Lung microvascular endothelial cell (primary cell): ENCODE measurements around the gene PKNOX2. TPM values are rescaled to one million over a fixed set of nuclear protein-coding genes. Genes with fewer than 3 reads are reported as not detected.

ENCODE experiments used
- DNase-seq, 2 donors: peaks; one replicate each; pipeline versions ENCODE4 v3.0.0 to v3.0.0-alpha.2; 2010; ENCODE audit warnings: low read depth in 2 of 2
- total RNA-seq: library from RNA; depleted of rRNA; stranded (reverse); fragments of >200 nt; gene quantifications from 2 replicates; pipeline ENCODE4 v1.2.1, GENCODE V29; 2014

PKNOX2 gene
- total RNA-seq, 1 donor from 2014 or later, result not detected

DNA sequence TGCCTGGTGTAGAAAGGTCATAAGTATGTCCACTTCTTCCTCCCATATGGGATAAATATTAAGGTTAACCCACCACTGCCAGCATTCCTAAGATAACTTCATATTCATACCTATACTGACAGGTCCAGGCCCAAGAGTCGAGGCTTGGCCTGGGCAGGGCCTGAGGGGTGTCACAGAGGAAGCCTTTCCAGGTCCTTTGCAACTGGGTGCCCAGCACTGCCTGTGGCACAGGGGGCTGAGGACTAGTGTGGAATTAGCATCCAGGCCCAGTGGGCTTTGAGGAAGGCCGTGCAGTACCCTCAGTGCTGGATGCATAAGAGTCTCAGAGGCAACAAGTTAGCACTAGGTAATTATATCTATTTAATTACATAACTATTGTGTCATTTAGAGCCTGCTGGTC, 65.4 kb downstream of the PKNOX2 start:
- no peak for DNase-seq

- no peak for DNase-seq
These were observed 68.6 kb downstream of the PKNOX2 start for GRCh38 chr11:125233116-125233515.

DNA sequence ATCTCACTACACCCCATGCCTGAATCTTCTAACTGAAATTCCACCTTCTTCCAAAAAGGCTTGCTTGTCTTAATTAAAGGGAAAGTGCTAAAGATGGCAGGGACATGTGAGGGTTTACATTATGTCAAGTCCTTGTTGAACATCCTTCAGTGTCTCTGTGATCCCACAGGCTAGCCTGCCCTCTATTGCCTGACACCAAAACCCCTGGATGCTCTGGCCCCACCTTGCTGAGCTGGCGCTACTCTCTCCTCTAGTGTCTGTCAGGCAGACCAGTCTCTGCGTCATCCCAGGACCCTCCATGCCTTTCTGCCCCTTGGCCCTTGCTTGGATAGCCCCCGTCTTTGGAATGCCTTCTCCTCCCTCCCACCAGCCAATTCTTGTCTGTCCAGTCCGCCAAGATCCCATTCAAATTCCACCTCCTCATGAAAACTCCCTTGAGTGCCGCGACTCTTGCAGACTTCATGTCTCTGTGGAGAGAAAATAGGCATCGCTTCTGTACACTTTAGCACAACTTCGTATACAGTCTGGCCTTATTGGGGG, 69.3 kb downstream of the PKNOX2 start:
- DNase-seq, result no peak

DNA sequence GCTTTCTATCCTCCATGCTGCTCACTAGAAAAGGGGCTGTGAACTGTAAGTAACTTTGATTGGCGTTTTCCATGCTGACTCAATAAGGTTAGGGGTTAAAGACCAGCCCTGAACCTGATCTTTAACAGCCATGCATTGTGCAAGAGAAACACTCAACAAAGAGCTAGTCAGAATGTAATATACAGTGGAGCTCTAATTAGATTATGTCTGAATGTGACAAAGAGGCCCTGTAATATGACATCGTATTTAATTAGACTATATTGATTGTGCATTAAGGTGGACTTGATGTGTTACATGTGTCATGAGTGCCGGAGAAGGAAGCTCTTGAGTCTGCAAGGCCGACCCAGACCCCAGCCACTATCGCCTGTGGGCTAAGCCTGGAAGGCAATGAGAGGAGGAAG, 70.5 kb downstream of the PKNOX2 start:
- DNase-seq, result no peak

GRCh38 chr11:125236072-125236825, 71.7 kb downstream of the PKNOX2 start:
- DNase-seq, result no peak

DNA sequence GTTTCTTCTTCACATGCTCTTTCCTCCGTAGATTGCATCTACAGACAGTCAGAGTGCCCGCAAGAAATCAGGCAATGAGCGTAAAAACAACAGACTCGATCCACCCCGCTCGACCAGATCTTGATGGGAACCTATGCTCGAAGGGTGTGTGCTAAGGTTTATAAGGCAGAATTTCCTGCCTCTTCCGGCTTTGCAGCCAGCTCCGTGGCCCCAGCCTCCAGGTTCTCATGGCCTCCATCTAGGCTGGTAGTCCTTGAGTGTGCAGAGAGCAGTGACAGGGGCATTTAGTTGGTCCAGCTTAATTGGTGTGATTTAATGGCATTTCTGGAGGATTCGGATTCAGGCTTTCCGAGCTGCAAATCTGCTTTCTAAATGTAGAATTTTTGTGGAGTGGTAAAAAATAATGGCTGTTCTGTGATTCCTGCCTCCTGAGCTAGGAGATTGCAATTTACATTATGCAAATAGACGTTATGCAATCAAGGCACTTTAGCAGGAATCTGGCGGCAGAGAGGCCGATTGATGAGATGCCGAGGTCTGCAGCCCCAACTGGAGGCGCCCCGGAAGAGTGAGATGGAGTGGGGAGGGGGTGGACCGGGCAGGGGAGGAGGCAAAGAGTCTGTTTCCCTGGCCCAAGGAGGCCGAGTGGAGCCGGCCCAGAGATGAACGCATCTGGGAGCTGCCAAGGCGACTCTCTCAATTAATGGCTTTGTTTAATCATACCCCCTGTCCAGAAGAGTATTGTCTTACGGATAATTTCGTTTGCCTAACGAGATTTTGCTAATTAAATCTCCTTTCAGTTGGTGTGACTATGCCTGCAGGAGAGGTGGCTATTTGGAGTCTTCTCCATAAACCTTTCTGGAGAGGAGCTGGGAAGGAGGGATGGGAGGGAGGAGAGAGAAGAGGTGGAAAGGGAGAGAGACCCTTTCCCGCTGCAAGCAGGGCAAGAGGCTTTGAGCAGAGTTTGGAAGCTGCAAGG, 75.3 kb downstream of the PKNOX2 start:
- DNase-seq, result no peak

GRCh38 chr11:125241104-125241503, 76.6 kb downstream of the PKNOX2 start:
- no peak for DNase-seq

- DNase-seq, result no peak
These were observed 77.7 kb downstream of the PKNOX2 start for GRCh38 chr11:125242141-125242775.

- no peak for DNase-seq
These were observed 79.6 kb downstream of the PKNOX2 start for GRCh38 chr11:125244166-125244565.

DNA sequence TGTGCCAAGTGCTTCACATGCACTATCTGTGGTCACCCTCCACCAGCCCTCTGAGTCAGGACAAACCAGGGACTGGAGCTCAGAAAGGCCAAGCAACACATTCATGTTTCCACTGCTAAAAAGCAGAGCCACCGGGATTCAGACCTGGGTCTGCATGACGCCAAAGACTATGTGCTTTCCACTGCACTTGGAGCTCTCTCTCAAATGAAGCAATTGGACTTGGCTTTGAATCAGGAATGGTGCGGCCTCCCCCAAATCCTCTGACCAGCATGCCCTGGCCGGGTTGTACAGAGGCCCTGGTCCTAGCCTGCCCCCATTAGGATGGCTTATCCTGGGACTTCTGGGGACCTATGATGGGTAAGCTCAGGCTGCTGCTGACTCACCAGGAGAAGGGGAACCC, 80.7 kb downstream of the PKNOX2 start:
- DNase-seq, result no peak

DNA sequence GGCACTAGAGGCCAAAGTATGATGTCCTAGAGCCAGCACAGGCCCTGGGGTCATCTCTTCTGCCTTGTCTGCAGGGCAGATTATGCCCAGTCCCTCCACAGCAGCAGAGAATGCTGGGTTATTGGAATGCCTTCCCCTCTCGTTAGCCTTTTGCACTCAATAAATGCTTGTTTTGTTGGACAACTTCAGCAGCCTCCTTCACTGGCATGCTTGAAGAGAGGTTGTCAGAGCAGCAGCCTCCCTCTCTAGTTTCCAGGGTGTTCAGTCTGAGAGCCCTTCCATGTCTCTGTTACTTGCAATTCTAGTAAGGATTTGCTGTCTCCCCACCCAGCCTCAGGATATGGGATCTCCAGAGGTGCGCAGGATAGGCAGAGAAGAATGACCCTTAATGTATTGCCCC, 82.9 kb downstream of the PKNOX2 start:
- DNase-seq, result no peak

DNA sequence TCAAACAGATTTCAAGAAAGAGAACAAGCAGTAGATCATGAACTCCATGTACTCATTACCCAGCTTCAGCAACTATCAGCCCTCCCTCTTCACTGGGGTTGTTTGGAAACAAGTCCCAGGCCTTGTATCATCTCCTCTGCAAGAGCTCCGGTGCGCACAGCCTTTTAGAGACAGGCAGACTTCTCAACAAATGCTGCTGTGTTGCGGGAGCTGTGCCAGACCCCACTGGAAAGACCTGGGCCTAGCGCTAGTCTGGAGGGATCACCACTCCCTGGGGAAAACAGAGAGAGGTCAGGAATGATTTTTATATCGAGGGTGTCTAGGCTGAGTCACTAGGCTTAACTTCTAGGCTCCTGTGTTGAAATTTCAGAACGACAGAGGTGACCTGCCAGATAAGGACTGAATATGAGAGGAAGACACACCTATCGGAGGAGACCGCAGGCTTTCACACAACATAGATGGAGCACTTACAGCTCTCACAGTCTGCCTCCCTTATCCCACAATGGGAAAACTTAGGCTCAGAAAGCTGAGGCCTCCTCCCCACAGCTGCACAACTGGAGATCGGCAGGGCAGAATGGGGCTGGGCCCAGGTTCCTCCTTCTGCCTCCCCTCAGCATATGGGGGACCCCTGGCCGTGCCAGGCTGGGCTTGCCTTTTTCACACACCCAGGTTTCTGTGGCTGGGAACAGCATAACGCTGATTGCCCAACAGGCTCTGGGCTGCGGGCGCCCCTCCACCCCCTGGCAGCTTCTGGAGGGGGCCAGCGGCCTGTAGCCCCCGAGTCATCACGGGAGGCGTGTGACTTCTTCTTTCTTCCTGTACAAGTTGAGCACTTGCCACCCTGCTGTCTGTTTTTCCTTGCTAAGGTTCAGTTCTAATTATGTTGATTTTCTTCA, 86.0 kb downstream of the PKNOX2 start:
- DNase-seq, result no peak

DNA sequence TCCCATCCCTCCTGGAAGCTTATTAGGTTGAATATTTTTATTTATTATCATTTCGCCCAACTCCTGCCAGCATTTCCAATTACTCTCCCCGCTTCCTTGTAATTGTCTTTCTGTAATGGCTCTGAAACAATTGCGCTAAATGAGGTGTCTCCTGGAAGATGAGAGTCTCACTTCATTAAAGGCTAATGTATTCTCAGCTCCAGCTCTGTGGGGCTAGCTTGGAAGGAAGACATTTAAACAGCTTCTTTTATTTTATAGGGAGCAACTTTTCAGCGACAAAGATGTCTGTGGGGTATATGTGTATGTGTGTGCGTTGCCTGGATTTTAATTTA, 86.6 kb downstream of the PKNOX2 start:
- DNase-seq, result no peak

- no peak for DNase-seq
These were observed 87.4 kb downstream of the PKNOX2 start for GRCh38 chr11:125251956-125252355.

- DNase-seq, result no peak
These were observed 88.7 kb downstream of the PKNOX2 start for GRCh38 chr11:125253289-125253688.

GRCh38 chr11:125253795-125254525, 89.4 kb downstream of the PKNOX2 start:
- DNase-seq, result no peak

GRCh38 chr11:125256541-125257189, 92.1 kb downstream of the PKNOX2 start:
- no peak for DNase-seq

DNA sequence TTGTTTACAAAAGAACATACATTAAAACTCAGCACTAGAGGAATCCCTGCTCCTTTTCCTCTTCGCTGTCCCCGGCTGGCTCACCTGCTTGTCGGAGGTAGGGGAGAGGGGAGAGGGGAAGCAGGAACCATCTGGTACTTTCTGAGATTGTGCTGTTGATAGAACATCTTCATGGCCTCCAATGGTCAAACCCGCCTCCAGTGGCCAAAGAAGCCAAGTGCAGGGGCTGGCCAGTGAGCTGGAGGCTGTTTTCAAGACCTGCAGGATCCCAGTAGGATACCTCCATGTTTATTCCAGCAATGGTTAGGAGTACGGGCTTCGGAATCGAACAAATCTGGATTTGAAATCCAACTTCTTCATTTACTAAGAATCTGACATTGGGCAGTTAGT, 92.6 kb downstream of the PKNOX2 start:
- peak; percentile 6 to 7 for DNase-seq

DNA sequence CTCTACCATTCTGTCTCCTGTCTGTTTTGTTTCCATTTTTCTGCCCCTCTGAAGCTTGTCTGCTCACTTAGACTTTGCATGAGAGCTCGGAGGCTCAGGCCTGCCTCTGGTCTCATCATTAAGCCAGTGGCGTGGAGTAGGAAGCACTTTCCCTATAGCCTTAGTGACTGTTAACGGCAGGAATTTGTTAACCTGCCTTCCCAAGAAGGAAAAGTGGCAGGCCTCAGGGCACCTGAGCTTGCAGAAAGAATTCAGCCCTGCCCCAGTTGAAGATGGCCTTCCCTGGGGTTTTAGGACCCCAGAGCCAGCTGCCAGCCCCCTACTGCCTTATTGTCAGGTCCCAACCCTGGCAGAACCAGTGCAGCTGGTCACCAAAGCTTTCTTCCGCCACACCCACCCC, 93.2 kb downstream of the PKNOX2 start:
- DNase-seq, result no peak
